Transverse colon (tissue), 4 donors: ENCODE data around the gene RIMBP3C.
"Not testable (repeated sequence)": the region's sequence is repeated elsewhere in the genome, so short reads cannot be mapped to it uniquely, and the experiment has no call there.

Source experiments
- POLR2A ChIP-seq: fragments of 450-650 bp; IDR thresholded peaks from one replicate; pipeline ENCODE4 v1.6.1; 2016; ENCODE audit warnings: antibody characterized with exemption, mild to moderate bottlenecking, moderate library complexity
- POLR2AphosphoS5 ChIP-seq, 3 donors: sonication (generic); formaldehyde crosslinking; IDR thresholded peaks; one replicate each; pipeline ENCODE4 v1.6.1; 2016; ENCODE audit warnings: antibody characterized with exemption in 3 of 3
- TF ChIP-seq, protein P1 (sequence below), 5 experiments: fragments of 200-600 bp in 3 of 5; fragments of 450-650 bp in 2 of 5; sonication (generic) in 3 of 5; IDR thresholded peaks; 1 replicate in 2 of 5; 2 replicates in 3 of 5; pipeline ENCODE4 v1.5.1; 2016 to 2017; ENCODE audit warnings: antibody characterized with exemption in 5 of 5, inconsistent platforms in 3 of 5, mild to moderate bottlenecking in 2 of 5, moderate library complexity in 1 of 5

DNA sequence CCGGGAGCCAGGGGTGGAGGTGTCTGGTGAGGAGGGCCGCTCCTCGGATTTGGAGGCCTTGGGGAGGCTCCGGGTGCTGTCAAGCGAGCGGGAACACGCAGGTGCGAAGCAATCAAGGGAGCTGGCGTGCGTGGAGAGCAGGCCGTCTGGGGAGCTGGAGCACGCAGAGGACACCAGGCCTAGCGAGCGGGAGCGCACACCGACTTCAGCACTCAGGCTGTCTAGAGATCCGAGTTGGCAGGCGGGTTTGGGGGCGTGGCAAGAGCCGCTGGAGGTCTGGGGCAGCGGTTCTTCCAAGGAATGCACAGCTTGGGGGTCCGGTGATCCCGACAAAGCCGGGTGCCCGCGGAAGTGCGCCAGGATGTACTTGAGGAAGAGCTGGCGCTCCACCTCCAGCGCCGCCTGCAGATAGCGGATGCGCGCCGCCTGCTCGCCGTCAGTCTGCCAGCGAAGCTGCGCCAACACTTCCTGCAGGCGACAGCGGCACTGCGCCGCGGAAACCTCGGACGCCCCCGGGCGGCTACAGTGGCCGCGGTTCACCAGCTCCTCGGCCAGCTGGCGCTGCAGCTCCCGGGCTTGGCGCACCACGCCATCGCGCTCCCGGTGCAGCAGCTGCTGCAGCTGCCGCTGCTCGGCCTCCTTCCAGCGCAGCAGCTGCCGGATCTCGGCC, 1.1 kb downstream of the RIMBP3C start:
- TF ChIP-seq POLR2AphosphoS5 (IDR thresholded peaks at IDR 0.05); POLR2A: not testable (repeated sequence)
- TF ChIP-seq, protein P1, sequence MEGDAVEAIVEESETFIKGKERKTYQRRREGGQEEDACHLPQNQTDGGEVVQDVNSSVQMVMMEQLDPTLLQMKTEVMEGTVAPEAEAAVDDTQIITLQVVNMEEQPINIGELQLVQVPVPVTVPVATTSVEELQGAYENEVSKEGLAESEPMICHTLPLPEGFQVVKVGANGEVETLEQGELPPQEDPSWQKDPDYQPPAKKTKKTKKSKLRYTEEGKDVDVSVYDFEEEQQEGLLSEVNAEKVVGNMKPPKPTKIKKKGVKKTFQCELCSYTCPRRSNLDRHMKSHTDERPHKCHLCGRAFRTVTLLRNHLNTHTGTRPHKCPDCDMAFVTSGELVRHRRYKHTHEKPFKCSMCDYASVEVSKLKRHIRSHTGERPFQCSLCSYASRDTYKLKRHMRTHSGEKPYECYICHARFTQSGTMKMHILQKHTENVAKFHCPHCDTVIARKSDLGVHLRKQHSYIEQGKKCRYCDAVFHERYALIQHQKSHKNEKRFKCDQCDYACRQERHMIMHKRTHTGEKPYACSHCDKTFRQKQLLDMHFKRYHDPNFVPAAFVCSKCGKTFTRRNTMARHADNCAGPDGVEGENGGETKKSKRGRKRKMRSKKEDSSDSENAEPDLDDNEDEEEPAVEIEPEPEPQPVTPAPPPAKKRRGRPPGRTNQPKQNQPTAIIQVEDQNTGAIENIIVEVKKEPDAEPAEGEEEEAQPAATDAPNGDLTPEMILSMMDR (IDR thresholded peaks at IDR 0.05), result not testable (repeated sequence)
